OCI-LY7 (cell line): ENCODE results near the gene AGBL1. TPM values are rescaled to one million over a fixed set of nuclear protein-coding genes. Genes with fewer than 3 reads are reported as not detected.

Source experiments
- BruUV-seq: library from RNA; stranded (reverse); fragments of 400-500 nt; replicated peaks from 2 replicates; lab custom pipeline; 2021; lab: Mats Ljungman, UMichigan
- CTCF ChIA-PET: fragments of 300-600 bp; sonication (Branson Sonifier 250); formaldehyde crosslinking; loops from one replicate; lab custom pipeline; 2022; ENCODE audit warnings: antibody characterized with exemption; ENCODE audit not compliant: unreplicated experiment; lab: Charles Lee
- POLR2A ChIA-PET: fragments of 300-600 bp; sonication (Branson Sonifier 250); formaldehyde crosslinking; loops from one replicate; lab custom pipeline; 2022; ENCODE audit warnings: antibody characterized with exemption; lab: Charles Lee
- DNase-seq: peaks from one replicate; pipeline ENCODE4 v3.0.0-alpha.2; 2015; ENCODE audit warnings: low spot score
- H2AFZ ChIP-seq: fragments of 200-600 bp; sonication (generic), shearing (Covaris generic); 2 replicates; pipeline ENCODE4 v1.6.1; 2014; ENCODE audit warnings: mild to moderate bottlenecking, antibody characterized with exemption, low read length, moderate library complexity
- H3K27ac ChIP-seq: fragments of 200-600 bp; sonication (generic); 2 replicates; pipeline ENCODE4 v1.5.1; 2014; ENCODE audit warnings: mixed run types, low read depth, mild to moderate bottlenecking, moderate library complexity, low read length, inconsistent platforms; ENCODE audit not compliant: poor library complexity, severe bottlenecking
- H3K36me3 ChIP-seq: fragments of 200-600 bp; sonication (generic); 2 replicates; pipeline ENCODE4 v1.6.1; 2014; ENCODE audit warnings: mild to moderate bottlenecking, antibody characterized with exemption, low read length, moderate library complexity, mixed read lengths; ENCODE audit not compliant: insufficient read depth
- H3K4me1 ChIP-seq: fragments of 200-600 bp; sonication (generic); 2 replicates; pipeline ENCODE4 v1.5.1; 2014; ENCODE audit warnings: mild to moderate bottlenecking, low read length; ENCODE audit not compliant: insufficient read depth, poor library complexity, severe bottlenecking
- H3K4me2 ChIP-seq: fragments of 200-600 bp; sonication (generic); 2 replicates; pipeline ENCODE4 v1.6.1; 2014; ENCODE audit warnings: mild to moderate bottlenecking, low read length
- H3K4me3 ChIP-seq: fragments of 200-600 bp; sonication (generic); 2 replicates; pipeline ENCODE4 v1.5.1; 2014; ENCODE audit warnings: mild to moderate bottlenecking, low read depth, low read length; ENCODE audit not compliant: poor library complexity, severe bottlenecking
- H3K79me2 ChIP-seq: fragments of 200-600 bp; sonication (generic); 2 replicates; pipeline ENCODE4 v1.6.1; 2016; ENCODE audit warnings: low read depth, mild to moderate bottlenecking, low read length, moderate library complexity, mixed read lengths; ENCODE audit not compliant: insufficient read depth
- H3K9me2 ChIP-seq: fragments of 200-600 bp; sonication (generic); 2 replicates; pipeline ENCODE4 v1.6.1; 2016; ENCODE audit warnings: mild to moderate bottlenecking, low read length, mixed read lengths; ENCODE audit not compliant: insufficient read depth
- H3K9me3 ChIP-seq: fragments of 200-600 bp; sonication (generic); 2 replicates; pipeline ENCODE4 v1.6.1; 2014; ENCODE audit warnings: mild to moderate bottlenecking, mixed run types, low read length, mixed read lengths
- H4K20me1 ChIP-seq: fragments of 200-600 bp; sonication (generic); 2 replicates; pipeline ENCODE4 v1.6.1; 2014; ENCODE audit warnings: mild to moderate bottlenecking, antibody characterized with exemption, low read length, moderate library complexity, mixed read lengths; ENCODE audit not compliant: insufficient read depth
- CTCF ChIP-seq: fragments of 200-600 bp; sonication (generic); conservative IDR thresholded peaks from 2 replicates; pipeline ENCODE4 v1.5.1; 2014; ENCODE audit warnings: mild to moderate bottlenecking, antibody characterized with exemption, low read length, moderate library complexity, mixed read lengths
- EZH2phosphoT487 ChIP-seq: fragments of 200-600 bp; sonication (generic); IDR thresholded peaks from 2 replicates; pipeline ENCODE4 v1.6.1; 2018; ENCODE audit warnings: low read depth, borderline replicate concordance, mild to moderate bottlenecking, mixed run types, antibody characterized with exemption, low read length, moderate library complexity, mixed read lengths
- intact Hi-C: fragments of 100-400 bp; cut with micrococcal nuclease; formaldehyde crosslinking; loops from one replicate; pipeline ENCODE4 v1.10.0; 2022; ENCODE audit not compliant: unreplicated experiment
- total RNA-seq, 2 experiments: library from RNA; depleted of rRNA in 1 of 2; stranded (reverse); fragments of >200 nt in 1 of 2; shearing (Covaris generic) in 1 of 2; gene quantifications; 2 replicates each; pipeline ENCODE4 v1.2.3, GENCODE V29; 2014 to 2022

Gene AGBL1
- total RNA-seq, 2 experiments from 2014 or later = not detected

DNA sequence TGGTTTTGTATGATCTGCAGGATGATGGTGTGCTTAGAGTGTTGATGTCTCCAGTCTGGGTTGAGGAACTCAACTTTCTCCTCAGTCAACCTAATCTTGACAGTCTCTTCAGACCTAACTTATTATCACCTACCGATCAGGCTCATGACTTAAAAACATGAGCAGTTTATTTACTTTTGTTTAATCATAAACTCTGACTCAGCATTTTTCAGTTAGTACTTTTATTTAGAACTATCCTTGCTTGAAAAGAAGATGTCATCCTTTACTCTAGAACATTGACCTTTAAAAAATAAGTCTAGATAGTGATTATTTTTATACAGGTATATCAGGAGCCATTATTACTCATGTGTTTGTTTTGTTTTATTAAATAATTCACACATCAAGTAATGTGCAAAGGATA, 414.8 kb downstream of the AGBL1 start:
- Histone ChIP-seq H3K9me3 (no peaks in the 10 kb centered on the region), H2AFZ (no peak overlapping the region), H3K36me3 (no peaks in the 10 kb centered on the region), H4K20me1 (no peaks in the 10 kb centered on the region), H3K4me3 (no peak overlapping the region), H3K9me2 (no peaks in the 10 kb centered on the region), H3K79me2 (no peaks in the 10 kb centered on the region), H3K27ac (no peak overlapping the region), H3K4me1 (no peaks in the 10 kb centered on the region), H3K4me2 (no peak overlapping the region)
- no peak for DNase-seq
- no TSS peak for BruUV-seq
- intact Hi-C loops = no loop called here
- CTCF ChIA-PET = no interaction called here
- TF ChIP-seq CTCF (no peak), EZH2phosphoT487 (no peak)
- POLR2A ChIA-PET = no interaction called here

DNA sequence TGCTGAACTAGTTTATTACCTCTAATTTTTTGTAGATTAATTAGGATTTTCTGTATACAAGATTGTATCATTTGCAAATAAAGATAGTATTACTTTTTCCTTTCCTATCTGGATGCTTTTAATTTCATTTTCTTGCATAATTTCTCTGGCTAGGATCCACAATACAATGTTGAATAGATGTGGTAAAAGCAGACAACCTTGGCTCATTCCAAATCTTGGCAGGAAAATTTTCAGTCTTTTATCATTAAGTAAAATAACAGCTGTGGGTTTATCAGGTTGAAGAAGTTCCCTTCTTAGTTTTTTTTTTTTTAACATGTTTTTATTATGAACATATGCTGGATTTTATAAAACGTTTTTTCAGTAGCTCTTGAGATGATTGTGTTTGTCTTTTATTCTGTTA, 422.6 kb downstream of the AGBL1 start:
- DNase-seq = no peak
- TF ChIP-seq EZH2phosphoT487 (no peak), CTCF (no peak)
- Histone ChIP-seq H3K9me3 (no peaks in the 10 kb centered on the region), H2AFZ (no peak overlapping the region), H3K4me1 (no peaks in the 10 kb centered on the region), H3K79me2 (no peaks in the 10 kb centered on the region), H3K9me2 (no peaks in the 10 kb centered on the region), H3K4me3 (no peak overlapping the region), H3K4me2 (no peak overlapping the region), H3K27ac (no peak overlapping the region), H3K36me3 (no peaks in the 10 kb centered on the region), H4K20me1 (no peaks in the 10 kb centered on the region)
- ChIA-PET CTCF (no interaction called here), POLR2A (no interaction called here)
- BruUV-seq = no TSS peak
- intact Hi-C loops = no loop called here

DNA sequence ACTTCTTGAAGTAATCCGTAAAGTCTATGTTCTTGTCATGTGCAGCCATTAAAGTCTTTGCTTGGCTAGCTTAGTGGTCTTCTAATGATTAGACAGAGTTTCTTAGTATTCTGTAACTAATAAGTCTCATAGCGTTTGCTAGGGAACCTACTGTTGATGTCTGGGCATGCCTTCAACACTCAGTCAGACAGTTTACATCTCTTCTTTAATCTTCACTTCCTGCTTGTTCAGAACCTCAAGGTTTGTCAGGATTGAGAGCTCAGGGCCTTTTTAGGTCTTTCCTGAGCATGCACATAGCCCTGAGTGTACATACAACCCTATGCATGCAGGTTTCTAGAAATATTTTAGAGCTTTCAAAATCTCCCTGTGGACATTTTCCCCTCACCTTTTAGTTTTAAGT, 426.3 kb downstream of the AGBL1 start:
- ChIA-PET CTCF (no interaction called here), POLR2A (no interaction called here)
- no TSS peak for BruUV-seq
- H3K79me2 ChIP-seq = no peaks in the 10 kb centered on the region
- H2AFZ ChIP-seq = no peak overlapping the region
- no peaks in the 10 kb centered on the region for H3K9me2 ChIP-seq
- H3K4me3 ChIP-seq = no peak overlapping the region
- no peak for TF ChIP-seq CTCF
- no peak for TF ChIP-seq EZH2phosphoT487
- H3K4me1 ChIP-seq = no peaks in the 10 kb centered on the region
- no peaks in the 10 kb centered on the region for H3K9me3 ChIP-seq
- H3K27ac ChIP-seq = no peak overlapping the region
- H3K4me2 ChIP-seq = no peak overlapping the region
- no peaks in the 10 kb centered on the region for H3K36me3 ChIP-seq
- intact Hi-C loops = no loop called here
- no peaks in the 10 kb centered on the region for H4K20me1 ChIP-seq
- no peak for DNase-seq
